HUDEP-2 (cell line): ENCODE measurements around the gene SH3RF3.

Experiments
- DNase-seq, 76 experiments: peaks; one replicate each; lab custom pipeline; 2025; ENCODE audit not compliant: unreplicated experiment in 76 of 76; lab: John Stamatoyannopoulos, UW

SH3RF3 gene

GRCh38 chr2:109297566-109298490 is 168.8 kb downstream of the SH3RF3 start:
- DNase-seq = no peak

GRCh38 chr2:109298851-109299250 is 169.8 kb downstream of the SH3RF3 start:
- DNase-seq = no peak

GRCh38 chr2:109299536-109299935 is 170.5 kb downstream of the SH3RF3 start:
- no peak for DNase-seq

- DNase-seq = no peak
Measured at GRCh38 chr2:109300582-109300981, 171.6 kb downstream of the SH3RF3 start.

- DNase-seq = no peak
Measured at GRCh38 chr2:109301746-109302145, 172.7 kb downstream of the SH3RF3 start.

GRCh38 chr2:109302319-109302718 is 173.3 kb downstream of the SH3RF3 start:
- no peak for DNase-seq

- no peak for DNase-seq
Measured at GRCh38 chr2:109304242-109304641, 175.2 kb downstream of the SH3RF3 start.

- no peak for DNase-seq
Measured at GRCh38 chr2:109304731-109305470, 175.9 kb downstream of the SH3RF3 start.

- no peak for DNase-seq
Measured at GRCh38 chr2:109305490-109306167, 176.6 kb downstream of the SH3RF3 start.

- no peak for DNase-seq
Measured at GRCh38 chr2:109306190-109306589, 177.2 kb downstream of the SH3RF3 start.

- no peak for DNase-seq
Measured at GRCh38 chr2:109311771-109312170, 182.8 kb downstream of the SH3RF3 start.

- no peak for DNase-seq
Measured at GRCh38 chr2:109312902-109313301, 183.9 kb downstream of the SH3RF3 start.

GRCh38 chr2:109313343-109313742 is 184.3 kb downstream of the SH3RF3 start:
- no peak for DNase-seq

- DNase-seq = no peak
Measured at GRCh38 chr2:109316091-109316490, 187.1 kb downstream of the SH3RF3 start.

GRCh38 chr2:109317471-109318095 is 188.6 kb downstream of the SH3RF3 start:
- no peak for DNase-seq

GRCh38 chr2:109318150-109318948 is 189.3 kb downstream of the SH3RF3 start:
- no peak for DNase-seq

- DNase-seq = no peak
Measured at GRCh38 chr2:109318949-109319342, 189.9 kb downstream of the SH3RF3 start.

GRCh38 chr2:109320195-109320922 is 191.4 kb downstream of the SH3RF3 start:
- DNase-seq = no peak

GRCh38 chr2:109321570-109321969 is 192.6 kb downstream of the SH3RF3 start:
- no peak for DNase-seq
